NB4 (cell line): ENCODE data around the gene TMEM156.

ENCODE experiments used
- CTCF ChIP-seq: IDR thresholded peaks from one replicate; pipeline ENCODE4 v1.5.1; 2012; ENCODE audit warnings: low read depth, low read length
- POLR2A ChIP-seq: IDR thresholded peaks from 2 replicates; pipeline ENCODE4 v1.6.1; 2011; ENCODE audit warnings: mild to moderate bottlenecking; ENCODE audit not compliant: insufficient read length; ENCODE audit errors: extremely low read depth

- TF ChIP-seq CTCF (no peak), POLR2A (no peak)
Measured at GRCh38 chr4:38954727-38955126, 77.5 kb downstream of the TMEM156 start.
